Suppressor macrophage treated with lipopolysaccharide for 4 hours (primary cell): ENCODE results near the gene P4HB.

Experiments
- DNase-seq: peaks from one replicate; pipeline ENCODE4 v3.0.0-alpha.2; 2020

P4HB gene

GRCh38 chr17:81825841-81826466 is 34.4 kb downstream of the P4HB start:
- DNase-seq: no peak

GRCh38 chr17:81824595-81824994 is 35.7 kb downstream of the P4HB start:
- no peak for DNase-seq

- no peak for DNase-seq
Measured at GRCh38 chr17:81823820-81824550, 36.4 kb downstream of the P4HB start.

- DNase-seq: no peak
Measured at GRCh38 chr17:81822996-81823819, 37.1 kb downstream of the P4HB start.

GRCh38 chr17:81822312-81822637 is 38.1 kb downstream of the P4HB start:
- DNase-seq: no peak

- peak; percentile 87 for DNase-seq
Measured at GRCh38 chr17:81821603-81822311, 38.6 kb downstream of the P4HB start.

- DNase-seq: no peak
Measured at GRCh38 chr17:81821147-81821546, 39.2 kb downstream of the P4HB start.

GRCh38 chr17:81819708-81820107 is 40.6 kb downstream of the P4HB start:
- DNase-seq: no peak

GRCh38 chr17:81817758-81818147 is 42.6 kb downstream of the P4HB start:
- DNase-seq: no peak

- DNase-seq: no peak
Measured at GRCh38 chr17:81815646-81815986, 44.7 kb downstream of the P4HB start.

- DNase-seq: no peak
Measured at GRCh38 chr17:81814748-81815645, 45.3 kb downstream of the P4HB start.

- DNase-seq: no peak
Measured at GRCh38 chr17:81813861-81814683, 46.3 kb downstream of the P4HB start.

- DNase-seq: no peak
Measured at GRCh38 chr17:81813371-81813684, 47.0 kb downstream of the P4HB start.

GRCh38 chr17:81812571-81813370 is 47.6 kb downstream of the P4HB start:
- DNase-seq: no peak

GRCh38 chr17:81811705-81812570 is 48.4 kb downstream of the P4HB start:
- DNase-seq: no peak

- no peak for DNase-seq
Measured at GRCh38 chr17:81810892-81811704, 49.2 kb downstream of the P4HB start.

- no peak for DNase-seq
Measured at GRCh38 chr17:81810476-81810875, 49.9 kb downstream of the P4HB start.

- DNase-seq: no peak
Measured at GRCh38 chr17:81809556-81809998, 50.8 kb downstream of the P4HB start.
